ENCODE results near the gene DEFB128.
"Not testable (repeated sequence)": the region's sequence is repeated elsewhere in the genome, so short reads cannot be mapped to it uniquely, and the experiment has no call there.

Gene DEFB128

DNA sequence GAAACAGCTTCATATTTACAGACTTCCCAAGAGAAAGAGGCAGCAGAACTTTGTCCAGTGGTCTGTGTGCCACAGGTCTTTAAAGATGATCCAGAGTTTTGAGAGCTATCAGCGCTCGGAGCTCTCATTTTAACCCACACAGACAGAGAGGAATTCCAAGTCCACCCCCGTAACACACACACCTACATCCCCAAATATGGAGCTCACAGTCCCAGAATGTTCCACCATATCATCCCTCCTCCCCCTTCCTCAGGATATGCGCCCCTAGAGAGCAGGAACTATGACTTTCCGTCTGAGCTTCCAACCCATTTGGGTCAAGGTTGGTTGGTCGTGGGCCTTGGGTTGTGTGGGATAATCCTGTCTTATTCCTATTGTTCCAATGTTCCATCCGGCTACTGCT is at the start of gene DEFB128:
Gene DEFB128 (minus strand): TSS at position 101 of the 400 bp plus-strand sequence. CDS start 88 bp downstream, at position 13.
- no peak for DNase-seq

DNA sequence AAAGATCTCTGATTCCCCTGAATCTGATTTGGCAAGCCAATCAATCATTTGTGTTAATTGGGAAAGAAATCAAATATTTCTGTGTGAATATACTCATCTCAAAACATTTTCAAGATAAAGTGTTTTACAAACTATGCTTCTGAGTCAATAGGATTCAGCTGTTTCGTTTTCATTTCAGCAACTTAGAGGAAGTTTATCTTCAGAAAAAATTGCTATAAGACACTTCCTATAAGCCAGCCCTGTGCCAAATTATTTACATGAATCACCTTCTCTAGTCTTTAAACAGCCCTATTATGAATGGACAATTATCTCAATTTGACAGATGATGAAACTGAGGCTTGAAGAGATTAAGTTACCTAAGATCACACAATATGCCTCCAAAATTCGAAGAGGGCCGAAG is 48.4 kb upstream of the DEFB128 start:
- no peak for DNase-seq

DNA sequence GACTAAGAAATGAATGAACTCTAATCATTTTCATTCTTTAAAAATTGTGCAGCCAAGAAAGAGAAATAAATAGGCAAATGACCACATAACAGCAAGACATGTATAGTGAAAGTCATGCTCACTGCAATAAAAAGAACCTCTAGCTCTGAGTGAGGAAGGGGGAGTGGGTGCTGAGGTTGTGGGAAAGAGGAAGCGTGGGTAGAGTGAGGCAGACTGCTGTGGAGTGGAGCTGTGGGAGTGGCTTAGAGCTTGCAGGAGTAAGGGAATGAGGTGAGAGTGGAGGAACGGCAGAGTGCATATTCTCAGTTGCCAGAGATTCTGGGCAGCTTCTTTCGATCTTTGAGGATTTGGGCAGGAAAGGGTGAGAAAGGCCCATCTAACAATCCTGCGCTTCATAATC is 48.0 kb upstream of the DEFB128 start:
- DNase-seq, result no peak

DNA sequence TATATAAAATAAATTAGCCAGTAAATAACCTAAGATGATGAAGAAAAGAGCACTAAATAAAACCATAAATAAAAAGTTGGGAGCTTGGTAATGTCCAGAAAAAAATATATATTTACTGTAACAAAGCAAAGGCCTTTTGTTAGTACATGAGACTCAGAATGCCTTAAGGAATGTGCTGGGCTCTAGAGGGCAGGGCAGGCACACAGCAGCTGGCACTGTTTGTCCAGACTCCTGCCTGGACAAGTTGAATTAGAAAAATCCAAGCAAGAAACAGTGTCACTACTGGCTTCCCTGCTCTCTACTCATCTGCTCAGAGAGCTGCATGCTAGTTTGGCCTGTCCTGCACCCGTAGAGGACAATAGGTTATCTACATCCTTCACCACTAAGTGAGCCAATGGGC is 46.4 kb upstream of the DEFB128 start:
- DNase-seq, result peak; percentile 6

DNA sequence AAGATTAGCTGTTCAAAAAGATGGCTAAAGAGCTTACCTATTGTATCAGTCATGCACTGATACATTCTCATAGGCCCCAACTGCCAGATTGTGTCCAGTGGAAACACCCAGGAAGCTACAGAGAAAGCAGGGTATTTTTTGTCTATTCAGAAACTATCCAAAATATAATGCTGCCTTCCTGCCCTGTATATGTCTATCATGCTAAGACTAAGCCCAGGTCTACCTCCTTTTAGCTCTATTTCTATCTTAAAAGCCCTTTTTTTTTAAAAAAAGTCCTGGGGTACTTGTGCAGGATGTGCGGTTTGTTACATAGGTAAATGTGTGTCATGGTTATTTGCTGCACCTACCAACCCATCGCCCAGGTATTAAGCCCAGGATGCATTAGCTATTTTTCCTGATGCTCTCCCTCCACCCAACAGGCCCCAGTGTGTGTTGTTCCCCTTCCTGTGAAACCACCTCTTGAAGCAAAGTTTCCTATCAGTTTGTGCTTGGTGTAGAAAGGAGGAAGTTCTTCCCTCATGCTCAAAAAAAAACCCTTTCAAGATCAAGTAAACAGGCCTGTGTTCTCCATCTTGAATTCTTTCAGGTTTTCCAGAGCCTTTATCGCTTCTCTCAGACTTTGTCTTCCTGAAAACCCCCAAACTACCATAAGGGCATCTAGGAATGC is 38.1 kb upstream of the DEFB128 start:
- no peak for DNase-seq

DNA sequence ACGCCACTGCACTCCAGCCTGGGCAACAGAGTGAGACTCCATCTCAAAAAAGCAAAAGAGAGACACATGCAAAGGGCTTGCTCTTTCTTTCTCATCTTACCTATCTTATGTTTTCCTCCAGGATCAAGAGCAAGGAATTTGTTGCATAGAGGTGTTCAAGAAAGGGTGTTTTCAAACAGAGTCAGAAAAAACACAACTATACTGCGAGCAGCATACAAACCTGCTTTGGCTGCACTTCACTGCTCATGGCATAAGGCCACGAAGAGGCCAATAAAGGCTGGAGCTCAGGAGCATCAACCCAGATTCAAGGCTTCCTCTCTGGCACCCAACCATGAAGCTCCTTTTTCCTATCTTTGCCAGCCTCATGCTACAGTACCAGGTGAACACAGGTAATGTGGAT is 37.4 kb upstream of the DEFB128 start, which contains the start of gene DEFB129:
Gene DEFB129 (plus strand): TSS at position 301 of the 400 bp plus-strand sequence. CDS start 31 bp downstream, at position 332.
- no peak for DNase-seq

DNA sequence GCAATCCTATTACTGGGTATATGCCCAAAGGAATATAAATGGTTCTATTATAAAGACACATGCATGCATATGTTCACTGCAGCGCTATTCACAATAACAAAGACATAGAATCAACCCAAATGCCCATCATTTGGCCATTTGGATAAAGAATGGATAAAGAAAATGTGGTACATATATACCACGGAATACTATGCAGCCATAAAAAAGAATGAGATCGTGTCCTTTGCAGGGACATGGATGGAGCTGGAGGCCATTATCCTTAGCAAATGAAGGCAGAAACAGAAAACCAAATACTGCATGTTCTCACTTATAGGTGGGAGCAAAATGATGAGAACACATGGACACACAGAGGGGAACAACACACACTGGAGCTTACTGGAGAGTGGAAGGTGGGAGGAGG is 36.4 kb upstream of the DEFB128 start:
- not testable (repeated sequence) for DNase-seq

DNA sequence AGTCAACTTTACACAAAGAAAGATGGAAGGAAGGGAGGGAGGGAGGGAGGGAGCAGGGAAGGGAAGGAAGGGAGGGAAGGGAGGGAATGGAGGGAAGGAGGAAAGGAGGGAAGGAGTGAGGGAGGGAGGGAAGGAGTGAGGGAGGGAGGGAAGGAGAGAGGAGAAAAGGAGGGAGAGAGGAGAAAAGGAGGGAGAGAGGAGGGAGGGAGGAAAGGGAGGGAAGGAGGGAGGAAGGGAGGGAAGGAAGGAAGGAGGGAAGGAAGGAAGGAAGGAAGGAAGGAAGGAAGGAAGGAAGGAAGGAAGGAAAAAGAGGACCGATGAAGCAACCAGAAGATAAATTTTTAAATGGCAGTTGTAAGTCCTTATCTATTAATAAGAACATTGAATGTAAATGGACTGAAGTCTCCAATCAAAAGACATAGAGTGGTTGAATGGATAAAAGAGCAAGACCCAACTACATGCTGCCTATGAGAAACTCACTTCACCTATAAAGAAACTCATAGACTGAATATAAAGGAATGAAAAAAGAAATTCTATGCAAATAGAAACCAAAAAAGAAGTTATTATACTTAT is 31.8 kb upstream of the DEFB128 start:
- DNase-seq, result no peak

DNA sequence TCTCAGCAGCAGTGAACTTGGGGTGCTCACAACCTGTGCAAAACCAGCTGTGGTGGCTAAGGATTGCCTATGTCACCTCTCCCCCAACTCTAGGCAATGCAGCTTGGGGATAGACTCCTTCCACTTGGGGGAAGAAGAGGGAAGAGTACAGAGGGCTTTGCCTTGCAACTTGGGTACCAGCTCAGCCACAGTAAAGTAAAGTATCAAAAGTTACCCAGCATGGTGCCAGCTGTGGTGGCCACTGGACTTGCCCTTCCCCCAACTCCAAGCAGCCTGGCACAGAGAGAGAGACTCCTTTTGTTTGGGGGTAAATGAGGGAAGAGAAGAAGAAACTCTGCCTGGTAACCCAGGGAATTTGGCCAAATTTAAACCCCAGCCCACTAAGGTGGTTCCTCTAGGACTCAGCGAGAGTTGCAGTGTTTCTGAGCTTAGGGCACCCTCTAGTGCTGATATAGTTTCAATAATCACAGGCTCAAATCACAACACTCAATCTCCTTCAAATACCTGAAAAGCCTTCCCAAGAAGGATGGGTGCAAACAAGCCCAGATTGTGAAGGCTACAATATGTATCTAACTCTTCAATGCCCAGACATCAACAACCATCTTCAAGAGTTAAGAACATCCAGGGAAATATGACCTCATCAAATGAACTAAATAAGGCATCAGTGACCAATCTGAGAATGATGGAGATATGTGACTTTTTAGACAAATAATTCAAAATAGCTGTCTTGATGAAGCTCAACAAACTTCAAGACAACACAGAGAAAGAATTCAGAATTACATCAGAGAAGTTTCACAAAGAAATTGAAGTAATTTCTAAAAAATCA is 30.0 kb upstream of the DEFB128 start:
- DNase-seq, result peak; percentile 8

DNA sequence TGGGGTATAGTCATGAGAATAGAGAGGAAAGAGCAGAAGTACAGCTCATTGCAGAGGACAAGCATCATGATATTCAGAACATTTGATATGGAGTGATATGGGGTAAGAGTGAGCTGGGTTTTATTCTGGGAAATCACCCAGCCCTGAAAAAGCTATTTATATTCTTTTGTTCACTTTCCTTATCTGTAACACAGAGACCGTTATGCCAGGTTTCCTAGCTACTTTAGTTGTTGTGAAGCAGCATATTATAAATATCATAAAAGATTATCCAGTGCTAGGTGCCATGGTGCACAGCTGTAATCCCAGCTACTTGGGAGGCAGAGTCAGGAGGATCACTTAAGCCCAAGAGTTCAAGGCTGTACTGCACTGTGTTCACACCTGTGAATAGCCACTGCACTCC is 27.8 kb upstream of the DEFB128 start:
- DNase-seq, result no peak

DNA sequence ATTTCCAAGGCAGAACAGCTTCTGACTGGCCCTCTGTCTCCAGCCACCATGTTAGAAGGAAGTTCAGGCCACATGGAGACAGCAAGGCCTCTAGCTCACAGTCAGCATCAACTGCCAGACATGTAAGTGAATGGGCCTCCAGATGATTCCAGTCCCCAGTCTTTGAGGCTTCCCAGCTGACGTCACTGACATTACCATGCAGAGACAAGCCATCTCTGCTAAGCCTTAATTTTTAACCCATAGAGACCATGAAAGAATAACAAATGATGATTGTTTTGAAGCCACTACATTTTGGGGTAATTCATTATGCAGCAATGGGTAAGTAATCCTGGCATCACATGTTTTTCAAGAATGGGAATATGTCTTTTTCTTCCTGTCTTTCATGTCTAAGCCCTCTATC is 26.3 kb upstream of the DEFB128 start:
- DNase-seq, result no peak

DNA sequence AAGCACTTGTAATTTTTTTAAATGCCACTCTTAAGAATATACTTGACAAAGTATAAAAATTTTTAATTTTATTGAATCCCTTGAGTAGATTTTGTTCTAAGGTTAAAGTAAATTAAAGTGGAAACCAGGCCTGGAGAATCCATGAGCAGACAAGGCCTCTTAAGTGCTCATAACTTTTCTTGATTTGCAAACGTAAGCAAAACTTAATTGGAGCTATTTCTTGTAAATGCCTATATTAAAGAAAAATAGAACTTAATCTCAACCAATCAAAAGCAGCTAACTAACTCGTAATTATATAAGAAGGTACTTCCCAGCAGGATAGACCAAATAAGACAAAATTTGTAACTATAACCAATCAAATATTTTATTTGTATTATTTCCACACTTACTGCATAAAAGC is 24.9 kb upstream of the DEFB128 start:
- no peak for DNase-seq

DNA sequence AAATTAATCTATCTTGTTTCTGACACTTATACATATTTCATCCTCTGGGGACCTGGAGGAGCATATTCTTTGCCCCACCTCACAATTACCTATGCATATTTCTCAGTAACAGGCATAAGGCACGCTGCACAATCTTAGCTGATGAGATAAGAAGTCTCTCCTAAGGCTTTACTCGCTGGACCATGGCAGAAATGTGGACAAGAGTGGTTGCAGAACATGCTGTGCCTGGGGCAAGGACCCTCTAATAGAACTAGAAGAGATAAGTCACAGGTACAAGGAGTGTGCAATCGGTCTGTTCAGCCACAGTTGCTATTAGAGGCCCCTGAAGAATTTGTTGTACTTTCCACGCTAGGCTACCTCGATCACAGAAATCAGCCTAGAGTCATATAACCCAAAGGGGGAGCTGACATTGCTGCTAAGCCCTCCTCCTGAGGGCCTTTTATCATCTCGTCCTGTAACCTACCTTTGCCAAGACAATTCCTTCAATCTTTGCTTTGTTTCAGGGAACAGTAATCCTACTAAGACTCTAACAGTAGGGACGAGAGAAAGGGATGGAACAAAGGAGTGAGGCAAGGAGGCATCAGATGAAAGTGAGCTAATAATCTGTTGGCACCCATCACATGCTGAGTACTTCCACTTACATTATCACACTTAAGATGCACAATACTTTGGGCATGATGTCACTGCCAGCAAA is 21.4 kb upstream of the DEFB128 start:
- no peak for DNase-seq

DNA sequence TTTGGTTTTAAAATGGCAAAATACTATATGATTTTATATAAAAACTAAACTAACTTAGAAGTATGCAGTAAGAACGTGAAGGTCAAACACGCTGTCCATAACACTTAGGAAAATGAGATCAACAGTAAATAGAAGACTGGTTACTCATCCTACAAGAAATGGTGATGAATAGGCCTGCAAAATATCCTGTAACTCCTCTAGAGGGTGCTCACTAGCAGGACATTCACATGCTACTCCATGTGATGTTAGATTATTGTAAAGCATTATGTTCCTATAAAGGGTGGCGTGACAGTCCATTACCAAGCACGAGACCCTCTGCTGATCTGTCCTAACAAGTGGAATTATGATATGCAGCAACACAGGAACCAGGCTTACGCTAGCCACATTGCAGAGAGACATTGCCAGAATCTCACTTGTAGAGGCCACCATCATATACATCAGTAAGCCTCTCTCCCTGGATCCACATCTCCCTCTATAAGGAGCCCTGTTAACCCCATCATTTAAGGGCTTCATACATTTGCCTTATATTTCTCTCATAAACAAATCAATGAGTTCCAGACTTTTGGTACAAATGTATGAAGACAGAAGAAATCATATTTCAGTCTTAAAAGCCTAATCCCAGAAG is 19.5 kb upstream of the DEFB128 start:
- DNase-seq, result peak; percentile 67

DNA sequence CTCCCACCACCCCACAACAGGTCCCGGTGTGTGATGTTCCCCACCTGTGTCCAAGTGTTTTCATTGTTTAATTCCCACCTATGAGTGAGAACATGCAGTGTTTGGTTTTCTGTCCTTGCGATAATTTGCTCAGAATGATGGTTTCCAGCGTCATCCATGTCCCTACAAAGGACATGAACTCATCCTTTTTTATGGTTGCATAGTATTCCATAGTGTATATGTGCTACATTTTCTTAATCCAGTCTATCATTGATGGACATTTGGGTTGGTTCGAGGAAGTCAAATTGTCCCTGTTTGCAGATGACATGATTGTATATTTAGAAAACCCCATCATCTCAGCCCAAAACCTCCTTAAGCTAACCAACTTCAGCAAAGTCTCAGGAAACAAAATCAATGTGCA is 14.1 kb upstream of the DEFB128 start:
- DNase-seq, result not testable (repeated sequence)

DNA sequence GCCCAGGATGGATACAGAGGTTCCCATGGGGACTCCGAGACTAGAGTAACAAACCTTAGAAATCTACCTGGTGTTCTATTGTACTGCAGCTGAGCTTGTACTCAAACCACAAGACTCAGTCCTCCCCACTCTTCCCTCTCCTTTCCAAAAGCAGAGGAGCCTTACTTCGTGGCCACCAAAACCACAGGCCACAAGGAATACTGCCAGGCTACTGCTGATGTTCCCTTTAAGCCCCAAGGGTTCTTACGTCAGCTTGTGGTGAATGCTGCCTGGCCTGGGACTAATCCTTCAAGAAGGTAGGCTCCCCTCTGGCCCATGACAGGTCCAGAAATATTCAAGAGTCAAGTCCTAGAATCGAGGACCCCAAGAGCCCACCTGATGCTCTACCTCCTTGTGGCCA is 10.5 kb upstream of the DEFB128 start:
- peak; percentile 23 for DNase-seq

DNA sequence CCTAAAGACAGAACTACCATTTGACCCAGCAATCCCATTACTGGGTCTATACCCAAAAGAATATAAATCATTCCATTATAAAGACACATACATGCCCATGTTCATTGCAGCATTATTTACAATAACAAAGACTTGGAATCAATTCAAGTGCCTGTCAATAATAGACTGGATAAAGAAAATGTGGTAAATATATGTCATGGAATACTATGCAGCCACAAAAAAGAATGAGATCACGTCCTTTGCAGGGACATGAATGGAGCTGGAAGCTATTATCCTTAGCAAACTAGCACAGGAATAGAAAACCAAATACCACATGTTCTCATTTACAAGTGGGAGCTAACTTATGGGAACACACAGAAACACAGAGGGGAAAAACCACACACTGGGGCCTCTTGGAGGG is 8.7 kb upstream of the DEFB128 start:
- no peak for DNase-seq

DNA sequence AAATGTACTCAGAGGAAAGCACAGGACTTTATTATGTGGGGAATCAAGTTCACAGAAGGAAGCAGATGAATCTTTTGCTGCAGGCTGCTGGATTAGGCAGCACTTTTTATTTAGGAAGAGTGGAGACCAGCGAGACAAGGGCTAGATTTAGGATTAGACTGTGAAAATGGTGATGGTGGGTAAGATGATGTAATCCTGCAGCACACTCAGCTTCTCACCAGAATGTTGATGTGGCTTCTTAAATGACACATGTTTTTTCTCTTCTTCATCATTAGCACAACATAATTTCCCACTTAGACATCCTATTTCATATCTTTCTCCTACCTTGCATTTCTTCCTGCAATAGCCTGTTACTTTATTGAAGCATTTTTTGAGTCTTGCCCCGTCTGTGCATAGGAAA is 1.8 kb downstream of the DEFB128 start:
- DNase-seq, result no peak

DNA sequence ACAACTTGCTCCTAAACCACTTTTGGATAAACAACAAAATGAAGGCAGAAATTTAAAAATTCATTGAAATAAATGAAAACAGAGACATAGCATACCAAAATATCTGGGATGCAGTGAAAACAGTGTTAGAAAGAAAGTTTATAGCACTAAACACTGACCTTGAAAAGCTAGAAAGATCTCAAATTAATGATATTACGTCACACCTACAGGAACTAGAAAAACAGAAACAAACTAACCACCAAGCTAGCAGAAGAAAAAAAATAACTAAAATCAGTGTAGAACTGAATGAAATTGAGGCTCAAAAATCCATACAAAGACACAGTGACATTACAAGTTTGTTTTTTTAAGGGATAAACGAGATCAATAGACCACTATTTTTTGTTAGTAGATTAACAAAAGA is 5.2 kb downstream of the DEFB128 start:
- no peak for DNase-seq

DNA sequence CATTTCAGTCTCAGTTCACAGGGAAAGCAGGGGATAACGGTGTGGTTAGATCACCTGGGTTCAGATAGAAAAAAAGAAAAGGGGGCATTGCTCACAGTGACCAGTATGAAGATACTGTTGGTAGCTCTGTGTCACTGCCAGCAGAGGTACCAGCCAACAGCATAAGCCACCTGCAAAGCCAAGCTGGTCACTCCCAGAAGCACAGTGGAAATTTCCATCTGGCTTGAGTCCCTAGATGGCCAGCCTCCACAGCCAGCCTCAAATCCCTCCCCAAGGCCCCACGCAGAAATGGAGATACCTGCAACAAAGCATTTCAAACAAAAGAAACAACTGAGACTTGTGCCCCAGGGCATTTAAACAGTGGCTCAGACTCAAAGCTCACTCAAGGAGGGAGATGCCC is 20.6 kb downstream of the DEFB128 start:
- no peak for DNase-seq

DNA sequence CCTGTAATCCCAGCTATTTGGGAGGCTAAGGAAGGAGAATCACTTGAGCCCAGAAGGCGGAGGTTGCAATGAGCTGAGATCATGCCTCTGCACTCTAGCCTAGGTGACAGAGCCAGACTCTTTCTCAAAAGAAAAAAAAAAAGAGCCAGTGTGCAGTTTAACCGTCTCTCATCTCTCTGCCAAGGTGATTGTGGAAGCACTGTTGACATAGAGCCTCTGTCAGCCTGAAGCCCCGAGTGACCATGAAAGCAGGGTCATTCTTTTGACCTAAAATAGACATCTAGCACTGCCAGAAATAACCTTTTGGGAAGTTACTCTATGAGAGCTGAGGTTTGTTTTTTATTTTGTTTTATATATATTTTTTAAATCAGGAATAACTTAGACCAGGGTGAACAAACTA is 24.9 kb downstream of the DEFB128 start:
- DNase-seq, result no peak

DNA sequence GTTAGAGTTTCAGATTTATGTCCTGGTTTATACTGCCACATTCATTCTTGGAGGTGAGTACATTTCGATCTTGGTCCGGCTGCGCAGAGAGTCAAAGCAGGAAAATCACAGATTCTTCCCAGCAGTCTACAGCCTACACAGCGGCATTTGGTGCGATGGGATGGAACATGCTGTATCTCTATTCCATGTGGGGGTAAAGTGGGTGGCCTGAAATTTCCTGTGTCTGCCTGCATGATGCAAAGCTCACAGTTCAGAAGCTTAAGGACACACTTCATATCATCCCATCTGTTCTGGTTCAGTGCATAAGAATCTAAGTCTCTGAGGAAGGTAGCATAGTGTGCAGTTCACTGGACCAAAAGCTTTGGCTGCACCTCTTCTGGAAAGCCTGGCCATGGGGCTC is 32.4 kb downstream of the DEFB128 start, which contains the start of gene DEFB127:
Gene DEFB127 (plus strand): TSS at position 301 of the 400 bp plus-strand sequence. CDS start 91 bp downstream, at position 392.
- no peak for DNase-seq

DNA sequence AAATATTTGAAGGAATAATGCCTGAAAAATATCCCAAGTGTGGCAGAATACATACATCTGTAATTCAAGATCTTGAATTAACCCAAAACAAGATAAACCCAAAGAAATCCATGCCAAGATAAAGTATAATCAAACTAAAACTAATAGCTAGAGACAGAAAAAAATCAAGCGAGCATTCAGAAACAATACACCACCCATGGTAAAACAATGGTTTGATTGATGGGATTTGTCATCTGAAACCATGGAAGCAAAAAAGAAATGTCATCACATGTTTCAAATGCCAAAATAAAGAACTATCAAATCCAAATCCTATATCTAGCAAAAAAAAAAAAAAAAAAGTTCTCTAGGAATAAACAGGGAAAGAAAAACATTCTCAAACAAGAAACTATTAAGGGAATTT is 37.4 kb downstream of the DEFB128 start:
- DNase-seq, result no peak

All from EL (cell line).